Measurements from ENCODE around the gene UROC1.

DNA sequence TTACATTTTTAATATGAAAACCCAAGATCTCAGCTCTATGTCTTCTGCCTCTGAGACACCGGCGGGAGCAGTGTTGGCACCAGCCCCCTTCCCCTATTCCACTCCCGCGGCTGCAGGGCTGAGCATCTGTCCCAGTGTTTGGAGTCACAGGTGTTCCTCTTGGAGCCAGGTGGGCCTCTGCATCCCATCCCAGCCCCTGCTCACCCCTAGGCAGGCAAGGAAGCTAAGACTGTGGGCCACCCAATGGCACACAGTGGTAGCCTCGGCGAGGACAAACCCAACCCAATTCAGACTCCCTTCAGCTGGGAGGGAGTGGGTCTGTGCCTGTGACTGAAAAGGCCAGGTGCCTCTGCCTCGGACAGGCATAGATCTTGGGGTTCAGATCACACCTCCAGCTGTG lies 9.4 kb upstream of the UROC1 start:
- TF ChIP-seq, protein P1, sequence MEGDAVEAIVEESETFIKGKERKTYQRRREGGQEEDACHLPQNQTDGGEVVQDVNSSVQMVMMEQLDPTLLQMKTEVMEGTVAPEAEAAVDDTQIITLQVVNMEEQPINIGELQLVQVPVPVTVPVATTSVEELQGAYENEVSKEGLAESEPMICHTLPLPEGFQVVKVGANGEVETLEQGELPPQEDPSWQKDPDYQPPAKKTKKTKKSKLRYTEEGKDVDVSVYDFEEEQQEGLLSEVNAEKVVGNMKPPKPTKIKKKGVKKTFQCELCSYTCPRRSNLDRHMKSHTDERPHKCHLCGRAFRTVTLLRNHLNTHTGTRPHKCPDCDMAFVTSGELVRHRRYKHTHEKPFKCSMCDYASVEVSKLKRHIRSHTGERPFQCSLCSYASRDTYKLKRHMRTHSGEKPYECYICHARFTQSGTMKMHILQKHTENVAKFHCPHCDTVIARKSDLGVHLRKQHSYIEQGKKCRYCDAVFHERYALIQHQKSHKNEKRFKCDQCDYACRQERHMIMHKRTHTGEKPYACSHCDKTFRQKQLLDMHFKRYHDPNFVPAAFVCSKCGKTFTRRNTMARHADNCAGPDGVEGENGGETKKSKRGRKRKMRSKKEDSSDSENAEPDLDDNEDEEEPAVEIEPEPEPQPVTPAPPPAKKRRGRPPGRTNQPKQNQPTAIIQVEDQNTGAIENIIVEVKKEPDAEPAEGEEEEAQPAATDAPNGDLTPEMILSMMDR (conservative IDR thresholded peaks at IDR 0.05; ENCODE audit: low read depth in 2 of 2), result no peak
- TF ChIP-seq CREB1 (CRISPR knock-in tag; IDR thresholded peaks at IDR 0.05; ENCODE audit: low read depth) (no peak), NANOG (IDR thresholded peaks at IDR 0.05; ENCODE audit: borderline replicate concordance) (no peak)
